Measurements from ENCODE around the gene RBM47. TPM values are rescaled to one million over a fixed set of nuclear protein-coding genes. Genes with fewer than 3 reads are reported as not detected.
A peak's percentile ranks its signal among the peaks of the same experiment; 100 is the strongest.
"Not testable (repeated sequence)": the region's sequence is repeated elsewhere in the genome, so short reads cannot be mapped to it uniquely, and the experiment has no call there.

The RBM47 gene
- total and polyA plus RNA-seq, 8 donors, result 21.9 to 110 (median 28.0) TPM

GRCh38 chr4:40632080-40632479 lies 2.4 kb upstream of the RBM47 start:
- TF ChIP-seq, protein P1, sequence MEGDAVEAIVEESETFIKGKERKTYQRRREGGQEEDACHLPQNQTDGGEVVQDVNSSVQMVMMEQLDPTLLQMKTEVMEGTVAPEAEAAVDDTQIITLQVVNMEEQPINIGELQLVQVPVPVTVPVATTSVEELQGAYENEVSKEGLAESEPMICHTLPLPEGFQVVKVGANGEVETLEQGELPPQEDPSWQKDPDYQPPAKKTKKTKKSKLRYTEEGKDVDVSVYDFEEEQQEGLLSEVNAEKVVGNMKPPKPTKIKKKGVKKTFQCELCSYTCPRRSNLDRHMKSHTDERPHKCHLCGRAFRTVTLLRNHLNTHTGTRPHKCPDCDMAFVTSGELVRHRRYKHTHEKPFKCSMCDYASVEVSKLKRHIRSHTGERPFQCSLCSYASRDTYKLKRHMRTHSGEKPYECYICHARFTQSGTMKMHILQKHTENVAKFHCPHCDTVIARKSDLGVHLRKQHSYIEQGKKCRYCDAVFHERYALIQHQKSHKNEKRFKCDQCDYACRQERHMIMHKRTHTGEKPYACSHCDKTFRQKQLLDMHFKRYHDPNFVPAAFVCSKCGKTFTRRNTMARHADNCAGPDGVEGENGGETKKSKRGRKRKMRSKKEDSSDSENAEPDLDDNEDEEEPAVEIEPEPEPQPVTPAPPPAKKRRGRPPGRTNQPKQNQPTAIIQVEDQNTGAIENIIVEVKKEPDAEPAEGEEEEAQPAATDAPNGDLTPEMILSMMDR (IDR thresholded peaks at IDR 0.05), result no peak
- Histone ChIP-seq H3K4me1 (peaks cover 0 to 22% of the 10 kb centered on the region in 2 donors), H3K36me3 (no peaks in the 10 kb centered on the region), H3K27me3 (peaks cover 0 to 18% of the 10 kb centered on the region in 2 donors), H3K4me3 (no peak overlapping the region), H3K9me3 (no peaks in the 10 kb centered on the region), H3K27ac (peak overlapping the region; percentile 95 to 100)
- ATAC-seq, result no peak
- DNase-seq, result no peak
- intact Hi-C loops (cut with DNase I), result no loop called here

DNA sequence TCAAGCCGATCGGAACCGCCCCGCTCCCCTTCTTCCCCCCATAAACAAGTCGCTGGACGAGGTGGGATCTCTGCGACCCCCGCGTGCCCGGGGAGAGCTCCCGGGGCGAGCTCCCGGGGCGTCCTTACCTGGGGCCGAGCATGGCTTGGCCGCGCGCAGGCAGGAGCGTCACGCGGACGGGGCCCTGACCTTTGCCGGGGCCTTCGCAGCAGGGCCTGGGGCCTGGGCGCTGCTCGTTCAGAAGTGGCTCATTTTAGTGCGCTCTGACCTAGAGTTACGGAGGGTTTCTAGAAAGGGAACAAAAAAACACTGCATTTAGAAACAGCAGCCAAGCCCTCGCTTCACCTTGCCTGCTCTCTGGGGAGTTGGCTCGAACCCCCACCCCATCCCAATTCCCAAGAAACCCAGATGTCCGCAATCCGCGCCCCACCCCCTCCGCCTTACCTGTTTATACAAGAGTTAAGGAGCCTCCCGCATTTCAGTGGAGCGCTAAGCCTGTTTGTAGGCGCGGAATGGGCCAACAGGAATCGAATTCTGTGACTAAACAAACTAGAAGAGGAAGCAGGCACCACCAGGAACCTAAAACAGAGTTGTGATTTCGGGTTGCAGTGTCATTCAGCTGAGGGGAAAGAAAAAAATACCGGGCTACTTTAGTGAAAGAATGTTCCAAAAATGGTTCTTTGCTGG lies 814 bp upstream of the RBM47 start:
- Histone ChIP-seq H3K9me3 (no peaks in the 10 kb centered on the region), H3K4me1 (peaks cover 4 to 37% of the 10 kb centered on the region in 2 donors), H3K4me3 (peak overlapping the region; percentile 36 to 61), H3K27me3 (peaks cover 0 to 18% of the 10 kb centered on the region in 2 donors), H3K36me3 (peaks cover 0 to 3% of the 10 kb centered on the region in 2 donors), H3K27ac (peak overlapping the region; percentile 95 to 100)
- peak; percentile 72 for ATAC-seq
- intact Hi-C loops (cut with DNase I), result no loop called here
- TF ChIP-seq, protein P1 (IDR thresholded peaks at IDR 0.05), result no peak
- peak; percentile 29 to 91 (median 56) for DNase-seq

DNA sequence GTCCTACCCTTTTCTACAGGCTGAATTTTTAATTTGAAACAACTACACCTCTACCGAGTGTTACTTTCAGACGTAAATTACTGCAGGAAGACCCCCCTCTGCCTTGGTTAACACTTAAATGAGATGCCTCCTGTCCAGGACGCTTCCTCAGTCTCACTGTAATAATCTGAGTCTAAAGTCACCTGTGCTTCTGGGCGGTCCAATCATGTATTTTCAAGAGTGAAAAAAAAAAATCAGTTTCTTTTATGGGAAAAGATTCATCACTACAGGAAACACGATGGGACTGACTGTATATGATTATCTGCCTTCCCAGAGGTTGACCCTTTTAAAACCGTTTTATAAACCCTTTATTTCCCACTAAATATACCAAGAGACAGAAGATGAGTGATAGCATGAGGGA lies 776 bp downstream of the RBM47 start:
- H3K4me3 ChIP-seq, result peak overlapping the region; percentile 36 to 61
- TF ChIP-seq, protein P1 (IDR thresholded peaks at IDR 0.05), result no peak

GRCh38 chr4:40628407-40628806 lies 1.3 kb downstream of the RBM47 start:
- ATAC-seq; intact Hi-C loops (cut with DNase I); DNase-seq; H3K9me3 ChIP-seq: not testable (repeated sequence)
- Histone ChIP-seq H3K27ac (peak overlapping the region; percentile 95 to 100), H3K4me1 (peaks cover 4 to 56% of the 10 kb centered on the region in 2 donors), H3K27me3 (peaks cover 0 to 18% of the 10 kb centered on the region in 2 donors), H3K36me3 (peaks cover 0 to 12% of the 10 kb centered on the region in 2 donors), H3K4me3 (peak overlapping the region; percentile 19 to 61)

More for the DNA sequence above, 776 bp downstream of the RBM47 start:
- H3K27me3 ChIP-seq, result peaks cover 0 to 18% of the 10 kb centered on the region in 2 donors
- peaks cover 4 to 51% of the 10 kb centered on the region in 2 donors for H3K4me1 ChIP-seq
- ATAC-seq (peak; percentile 8), DNase-seq (no peak)
- intact Hi-C loops (cut with DNase I), result no loop called here
- H3K9me3 ChIP-seq, result no peaks in the 10 kb centered on the region
- peak overlapping the region; percentile 95 to 100 for H3K27ac ChIP-seq
- H3K36me3 ChIP-seq, result peaks cover 0 to 8% of the 10 kb centered on the region in 2 donors

GRCh38 chr4:40627540-40627939 lies 2.1 kb downstream of the RBM47 start:
- DNase-seq, result no peak
- H3K36me3 ChIP-seq, result peaks cover 0 to 12% of the 10 kb centered on the region in 2 donors
- H3K27me3 ChIP-seq, result peaks cover 0 to 18% of the 10 kb centered on the region in 2 donors
- peaks cover 4 to 64% of the 10 kb centered on the region in 2 donors for H3K4me1 ChIP-seq
- peak overlapping the region; percentile 19 to 61 for H3K4me3 ChIP-seq
- H3K9me3 ChIP-seq, result no peaks in the 10 kb centered on the region
- ATAC-seq, result no peak
- peak overlapping the region; percentile 95 to 100 for H3K27ac ChIP-seq
- intact Hi-C loops (cut with DNase I), result no loop called here
- TF ChIP-seq, protein P1 (IDR thresholded peaks at IDR 0.05), result no peak
